GM12878 (cell line): ENCODE data around the gene AFF1. TPM values are rescaled to one million over a fixed set of nuclear protein-coding genes. Genes with fewer than 3 reads are reported as not detected.

Source experiments
- ATAC-seq: fragments of 200-7000 bp; cut with Tn5 transposase; 3 replicates; pipeline ENCODE4 v1.9.1; 2020; ENCODE audit warnings: mild to moderate bottlenecking, moderate library complexity
- BruUV-seq: library from RNA; stranded (reverse); fragments of 400-500 nt; replicated peaks from 2 replicates; lab custom pipeline; 2021; lab: Mats Ljungman, UMichigan
- CTCF ChIA-PET: fragments of 300-600 bp; sonication (Branson Sonifier 250); formaldehyde crosslinking; extraction: SDS; loops from one replicate; lab custom pipeline; 2021; ENCODE audit warnings: inconsistent platforms; lab: Yijun Ruan, JAX
- POLR2A ChIA-PET: fragments of 350-600 bp; formaldehyde crosslinking; extraction: SDS; loops from one replicate; lab custom pipeline; 2021; ENCODE audit warnings: inconsistent platforms; lab: Charles Lee
- RAD21 ChIA-PET: fragments of 300-600 bp; sonication (Branson Sonifier 250); formaldehyde crosslinking; loops from one replicate; lab custom pipeline; 2023; ENCODE audit warnings: antibody characterized with exemption; ENCODE audit not compliant: unreplicated experiment; lab: Charles Lee
- SMC1A ChIA-PET: fragments of 300-600 bp; sonication (Branson Sonifier 250); formaldehyde crosslinking; loops from one replicate; lab custom pipeline; 2023; ENCODE audit not compliant: unreplicated experiment, uncharacterized antibody; lab: Charles Lee
- DNase-seq: peaks from one replicate; pipeline ENCODE4 v3.0.0-alpha.2; 2011; ENCODE audit warnings: low read depth, low spot score
- FAIRE-seq: peaks from 3 replicates; lab custom pipeline; 2011; peaks lifted over from hg19 to GRCh38; lab: Jason Lieb, UNC
- H2AFZ ChIP-seq: 2 replicates; pipeline ENCODE4 v1.6.0; 2011; ENCODE audit warnings: low read depth, low read length, control low read depth; ENCODE audit not compliant: control insufficient read depth
- H3K27ac ChIP-seq: 2 replicates; pipeline ENCODE4 v1.5.1; 2011; ENCODE audit warnings: control low read depth; ENCODE audit not compliant: control insufficient read depth, insufficient read depth
- H3K27me3 ChIP-seq, 2 experiments: replicated peaks in 1 of 2; 2 replicates each; pipeline versions ENCODE4 v1.6.0 to v1.6.1; 2011; ENCODE audit warnings: low read length in 1 of 2; ENCODE audit not compliant: control insufficient read depth in 2 of 2, insufficient read depth in 2 of 2
- H3K36me3 ChIP-seq, 2 experiments: 2 replicates each; pipeline ENCODE4 v1.5.1; 2011; ENCODE audit warnings: low read length in 1 of 2; ENCODE audit not compliant: control insufficient read depth in 2 of 2, insufficient read depth in 2 of 2
- H3K4me1 ChIP-seq: 2 replicates; pipeline ENCODE4 v1.6.1; 2011; ENCODE audit warnings: mild to moderate bottlenecking, low read length, moderate library complexity, mixed read lengths; ENCODE audit not compliant: control insufficient read depth, insufficient read depth
- H3K4me2 ChIP-seq: 2 replicates; pipeline ENCODE4 v1.6.0; 2011; ENCODE audit warnings: control low read depth; ENCODE audit not compliant: control insufficient read depth, insufficient read depth
- H3K4me3 ChIP-seq: fragments of 200-600 bp; sonication (generic); 2 replicates; pipeline ENCODE4 v1.5.1; 2016
- H3K79me2 ChIP-seq: 2 replicates; pipeline ENCODE4 v1.6.0; 2011; ENCODE audit warnings: low read length; ENCODE audit not compliant: control insufficient read depth, insufficient read depth
- H3K9ac ChIP-seq: 2 replicates; pipeline ENCODE4 v1.8.0; 2011; ENCODE audit warnings: low read length, control low read depth, mixed read lengths; ENCODE audit not compliant: control insufficient read depth, insufficient read depth
- H3K9me3 ChIP-seq: replicated peaks from 3 replicates; pipeline ENCODE4 v1.5.1; 2011; ENCODE audit warnings: mild to moderate bottlenecking, low read length; ENCODE audit not compliant: control insufficient read depth, insufficient read depth
- H4K20me1 ChIP-seq: 2 replicates; pipeline ENCODE4 v1.6.0; 2011; ENCODE audit not compliant: control insufficient read depth, insufficient read depth
- ATF7 ChIP-seq: fragments of 450-650 bp; IDR thresholded peaks from 2 replicates; pipeline ENCODE4 v1.6.1; 2016; ENCODE audit warnings: low read depth, mild to moderate bottlenecking
- BHLHE40 ChIP-seq, 2 experiments: fragments of 450-650 bp in 1 of 2; IDR thresholded peaks; 2 replicates each; pipeline ENCODE4 v1.6.1; 2011 to 2017; ENCODE audit warnings: low read depth in 2 of 2, borderline replicate concordance in 1 of 2, improper control_type of control experiment in 1 of 2, low read length in 1 of 2, mild to moderate bottlenecking in 1 of 2
- CHD2 ChIP-seq: IDR thresholded peaks from 2 replicates; pipeline ENCODE4 v1.6.1; 2011; ENCODE audit warnings: low read depth, low read length, improper control_type of control experiment, borderline replicate concordance
- JUND ChIP-seq: IDR thresholded peaks from 2 replicates; pipeline ENCODE4 v1.6.1; 2012; ENCODE audit warnings: low read depth, mild to moderate bottlenecking, low read length, improper control_type of control experiment, moderate library complexity
- MLLT1 ChIP-seq: fragments of 450-650 bp; IDR thresholded peaks from 2 replicates; pipeline ENCODE4 v1.6.1; 2016; ENCODE audit warnings: mild to moderate bottlenecking
- MXI1 ChIP-seq: fragments of 150-350 bp; IDR thresholded peaks from 2 replicates; pipeline ENCODE4 v1.6.1; 2011; ENCODE audit warnings: low read depth, mild to moderate bottlenecking, inconsistent platforms, low read length, improper control_type of control experiment
- NR2F1 ChIP-seq: fragments of 450-650 bp; conservative IDR thresholded peaks from 2 replicates; pipeline ENCODE4 v1.6.1; 2017; ENCODE audit warnings: mild to moderate bottlenecking
- SMAD1 ChIP-seq: fragments of 450-650 bp; IDR thresholded peaks from 2 replicates; pipeline ENCODE4 v1.6.1; 2018; ENCODE audit warnings: mild to moderate bottlenecking, low read depth; ENCODE audit not compliant: partially characterized antibody
- ZBTB40 ChIP-seq: fragments of 450-650 bp; IDR thresholded peaks from 2 replicates; pipeline ENCODE4 v1.6.1; 2016; ENCODE audit warnings: mild to moderate bottlenecking, moderate library complexity, borderline replicate concordance
- ZNF592 ChIP-seq: fragments of 450-650 bp; IDR thresholded peaks from 2 replicates; pipeline ENCODE4 v1.6.1; 2017; ENCODE audit warnings: mild to moderate bottlenecking, moderate library complexity
- WGBS: methylation state at CpG from one replicate; pipeline ENCODE4 v1.1.6; 2016; ENCODE audit warnings: low lambda C conversion rate; ENCODE audit not compliant: insufficient replicate concordance, insufficient coverage; ENCODE audit errors: missing lambda C conversion rate; 5-methylcytosine and 5-hydroxymethylcytosine counted together
- in situ Hi-C: fragments of 300-500 bp; cut with MboI; formaldehyde crosslinking; loops from 9 replicates; pipeline ENCODE4 v1.14.3; 2018; ENCODE audit warnings: mixed read lengths
- intact Hi-C: fragments of 100-400 bp; cut with micrococcal nuclease; formaldehyde crosslinking; loops from one replicate; pipeline ENCODE4 v1.14.2; 2022; ENCODE audit not compliant: unreplicated experiment
- polyA plus RNA-seq, 11 experiments: library from polyadenylated mRNA; depleted of rRNA in 4 of 11; unstranded in 6 of 11; stranded (reverse) in 5 of 11; fragments of >200 nt; fragmentation: Nextera tagmentation in 4 of 11; fragmentation: Illumina TruSeq in 1 of 11; extraction: Ambion mirVana in 4 of 11; extraction: Trizol in 1 of 11; gene quantifications; 1 replicate in 1 of 11; 2 replicates in 10 of 11; pipeline versions ENCODE4 v1.2.1 to v1.2.3, GENCODE V29; 2011 to 2016; ENCODE audit warnings: inconsistent platforms in 2 of 11, missing spikeins in 2 of 11, low read depth in 1 of 11
- total RNA-seq, 4 experiments: library from RNA; depleted of rRNA in 3 of 4; stranded (reverse); fragments of >200 nt in 3 of 4; fragmentation: Illumina TruSeq in 1 of 4; extraction: Trizol in 1 of 4; gene quantifications; 2 replicates each; pipeline versions ENCODE4 v1.2.1 to v1.2.3, GENCODE V29; 2013 to 2021

The AFF1 gene
- total and polyA plus RNA-seq, 10 of the 15 experiments (the other 5 are each of a cell fraction or from before 2014, with no cell fraction given): 3.5 to 56.1 (median 21.5) TPM

GRCh38 chr4:87150498-87151261, 215.9 kb downstream of the AFF1 start:
- POLR2A ChIA-PET: interaction anchor here (0.5 to 1.7 kb wide), 5 partner anchors 14 to 230 kb away, joined by 3 to 7 read pairs (median 4); no protein-coding TSS in a partner anchor
- no peak for TF ChIP-seq ZNF592
- TF ChIP-seq MLLT1: no peak
- TF ChIP-seq MXI1: no peak
- 0 out of 4 replicates have a peak, but pooled peaks of 1 of the 2 experiments have one; percentile 28 for TF ChIP-seq BHLHE40 (IDR thresholded peaks at IDR 0.05; ENCODE audit: borderline replicate concordance in 1 of 2, low read depth in 2 of 2, low read length in 1 of 2)
- TF ChIP-seq NR2F1: no peak
- no peak for TF ChIP-seq JUND
- TF ChIP-seq ATF7: peak; percentile 76
- no peak for TF ChIP-seq SMAD1
- no peak for TF ChIP-seq ZBTB40
- TF ChIP-seq CHD2: no peak

More at GRCh38 chr4:87150498-87151261, 215.9 kb downstream of the AFF1 start:
- DNase-seq (peak; percentile 35), ATAC-seq (peak; percentile 84), FAIRE-seq (no peak)
- H2AFZ ChIP-seq: no peak overlapping the region
- ChIA-PET RAD21 (interaction anchor here (0.6 to 4.0 kb wide), 22 partner anchors 16 to 317 kb away, joined by 3 to 61 read pairs (median 4); no protein-coding TSS in a partner anchor), CTCF (interaction anchor here (0.6 to 5.2 kb wide), 51 partner anchors 9 to 860 kb away, joined by 3 to 130 read pairs (median 4); partner anchors contain the start of genes AFF1 and HSD17B11), SMC1A (interaction anchor here (0.5 to 4.7 kb wide), 33 partner anchors 9 to 651 kb away, joined by 3 to 79 read pairs (median 4); partner anchors contain the start of gene KLHL8)
- no peak overlapping the region for H3K4me3 ChIP-seq
- BruUV-seq: no TSS peak
- no peak overlapping the region for H3K27ac ChIP-seq
- no peaks in the 10 kb centered on the region for H4K20me1 ChIP-seq
- H3K4me1 ChIP-seq: no peaks in the 10 kb centered on the region
- intact Hi-C loops: loop anchor here (1.0 to 2.0 kb wide), 2 partner anchors 85 to 314 kb away; no protein-coding TSS in a partner anchor
- in situ Hi-C loops: loop anchor here (25.0 kb wide), 1 partner anchor 687 kb away; the partner anchor contains the start of gene MEPE
- H3K27me3 ChIP-seq: no peaks in the 10 kb centered on the region
- H3K79me2 ChIP-seq: no peaks in the 10 kb centered on the region
- 28% methylated on average over 2 of the region's 2 CpGs for WGBS
- no peak overlapping the region for H3K4me2 ChIP-seq
- no peaks in the 10 kb centered on the region for H3K36me3 ChIP-seq
- no peak overlapping the region for H3K9ac ChIP-seq
- no peaks in the 10 kb centered on the region for H3K9me3 ChIP-seq
